Ecto neural progenitor cell (in vitro differentiated cells): ENCODE results near the gene GRIK4.
"Not testable (repeated sequence)": the region's sequence is repeated elsewhere in the genome, so short reads cannot be mapped to it uniquely, and the experiment has no call there.

Source experiments
- DNase-seq: peaks from one replicate; pipeline ENCODE4 v3.0.0-alpha.2; 2018; ENCODE audit warnings: low spot score

The GRIK4 gene

DNA sequence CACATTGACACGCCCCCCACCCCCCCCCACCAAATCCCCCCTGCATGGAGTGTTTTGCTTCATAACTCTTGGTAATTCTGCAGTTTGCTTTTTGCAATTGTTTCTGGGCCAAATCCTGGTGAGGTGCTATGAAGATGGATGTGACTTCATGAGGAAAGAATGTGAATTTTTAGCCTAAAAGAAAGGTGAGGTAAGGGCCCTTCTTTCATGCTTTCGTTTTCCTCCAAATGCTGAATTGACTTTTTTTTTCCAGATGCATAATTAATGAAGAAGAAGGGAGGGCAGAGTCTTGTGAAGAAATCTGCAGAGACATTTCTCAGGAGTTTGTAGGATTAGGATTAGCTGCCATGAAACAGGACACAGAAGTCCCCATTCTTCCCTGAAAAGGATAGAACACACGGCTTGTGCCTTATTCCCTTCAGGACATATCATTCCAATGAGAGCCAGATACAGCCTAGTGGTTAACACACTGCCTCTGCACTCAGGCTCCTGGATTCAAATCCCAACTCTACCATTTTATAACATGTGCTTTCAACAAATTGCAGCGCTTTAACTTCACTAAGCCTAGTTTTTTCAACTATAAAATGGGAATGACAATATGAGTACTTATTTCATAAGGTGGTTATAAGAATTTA lies 492.8 kb downstream of the GRIK4 start:
- DNase-seq, result no peak

DNA sequence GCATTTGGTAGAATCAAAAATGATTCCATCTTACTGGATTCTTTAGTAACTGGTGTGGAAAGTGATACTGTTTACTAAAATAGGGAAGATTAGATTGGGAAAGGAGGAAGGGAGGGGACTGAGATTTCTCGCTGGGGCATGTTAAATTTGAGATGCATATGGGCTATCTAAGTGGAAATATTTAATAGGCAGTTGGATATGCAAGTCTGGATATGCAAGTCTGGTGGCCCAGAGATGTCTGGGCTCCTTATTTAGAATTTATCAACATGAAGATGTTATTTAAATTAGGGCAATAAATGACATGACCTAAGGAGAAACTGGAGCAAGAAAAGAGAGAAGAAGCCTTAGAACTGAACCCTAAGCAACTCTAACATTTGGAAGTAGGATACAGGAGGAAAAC lies 495.4 kb downstream of the GRIK4 start:
- no peak for DNase-seq

DNA sequence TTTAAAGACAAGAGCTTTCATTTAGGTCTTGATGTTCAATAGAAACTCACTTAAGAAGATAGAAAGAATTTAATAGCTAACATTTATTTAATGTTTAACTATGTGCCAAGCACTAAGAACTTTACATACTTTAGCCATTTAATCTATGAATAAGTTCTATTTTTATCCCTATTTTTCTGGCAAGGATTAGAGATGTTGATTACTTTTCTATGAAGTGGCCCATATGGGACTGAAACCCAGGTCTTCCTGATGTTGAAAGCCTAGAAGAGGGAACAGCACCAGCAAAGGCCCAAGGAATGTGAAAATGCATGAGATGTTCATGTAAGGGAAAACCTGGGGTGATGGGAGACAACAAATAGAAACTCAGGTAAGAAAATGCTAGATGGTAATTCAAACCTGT lies 497.0 kb downstream of the GRIK4 start:
- DNase-seq, result no peak

DNA sequence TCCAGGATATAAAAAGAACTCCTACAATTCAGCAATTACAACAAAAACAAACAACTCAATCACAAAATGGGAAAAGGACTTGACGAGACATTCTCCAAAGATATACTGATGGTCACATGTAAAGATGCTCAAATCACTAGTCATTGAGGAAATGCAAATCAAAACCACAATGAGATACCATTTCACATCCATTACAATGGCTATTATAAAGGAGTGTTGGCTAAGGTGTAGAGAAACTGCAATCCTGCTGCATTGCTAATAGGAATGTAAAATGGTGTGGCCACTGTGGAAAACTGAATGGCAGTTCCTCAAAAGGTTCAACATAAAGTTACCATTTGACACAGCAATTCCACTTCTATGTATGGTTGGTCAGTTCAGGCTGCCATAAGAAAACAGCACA lies 500.5 kb downstream of the GRIK4 start:
- no peak for DNase-seq

DNA sequence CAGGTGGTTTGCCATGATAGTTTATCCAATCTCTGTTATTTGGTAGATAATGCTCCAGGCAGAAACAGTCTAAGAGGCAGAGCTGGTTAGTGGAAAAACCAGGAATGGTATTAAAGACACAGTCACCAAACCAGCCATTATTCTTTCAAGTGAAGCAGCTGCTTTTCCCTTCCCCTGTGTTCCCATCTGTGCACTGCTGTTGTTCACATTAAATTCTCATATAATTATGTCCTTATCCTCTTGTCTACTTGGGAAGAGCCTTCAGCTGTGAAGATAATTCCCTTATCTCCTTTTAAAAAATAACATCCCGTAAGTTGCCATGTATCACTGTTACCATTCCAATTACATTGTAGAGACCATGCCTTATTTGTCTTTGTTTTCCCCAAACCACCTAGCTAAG lies 507.2 kb downstream of the GRIK4 start:
- no peak for DNase-seq

DNA sequence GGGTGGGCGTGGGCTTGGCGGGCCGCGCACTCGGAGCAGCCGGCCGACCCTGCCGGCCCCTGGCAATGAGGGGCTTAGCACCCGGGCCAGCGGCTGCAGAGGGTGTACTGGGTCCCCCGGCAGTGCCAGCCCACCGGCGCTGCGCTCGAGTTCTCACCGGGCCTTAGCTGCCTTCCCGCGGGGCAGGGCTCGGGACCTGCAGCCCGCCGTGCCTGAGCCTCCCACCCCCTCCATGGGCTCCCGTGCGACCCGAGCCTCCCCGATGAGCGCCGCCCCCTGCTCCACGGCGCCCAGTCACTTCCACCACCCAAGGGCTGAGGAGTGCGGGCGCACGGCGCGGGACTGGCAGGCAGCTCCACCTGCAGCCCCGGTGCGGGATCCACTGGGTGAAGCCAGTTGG lies 510.2 kb downstream of the GRIK4 start:
- DNase-seq, result not testable (repeated sequence)

DNA sequence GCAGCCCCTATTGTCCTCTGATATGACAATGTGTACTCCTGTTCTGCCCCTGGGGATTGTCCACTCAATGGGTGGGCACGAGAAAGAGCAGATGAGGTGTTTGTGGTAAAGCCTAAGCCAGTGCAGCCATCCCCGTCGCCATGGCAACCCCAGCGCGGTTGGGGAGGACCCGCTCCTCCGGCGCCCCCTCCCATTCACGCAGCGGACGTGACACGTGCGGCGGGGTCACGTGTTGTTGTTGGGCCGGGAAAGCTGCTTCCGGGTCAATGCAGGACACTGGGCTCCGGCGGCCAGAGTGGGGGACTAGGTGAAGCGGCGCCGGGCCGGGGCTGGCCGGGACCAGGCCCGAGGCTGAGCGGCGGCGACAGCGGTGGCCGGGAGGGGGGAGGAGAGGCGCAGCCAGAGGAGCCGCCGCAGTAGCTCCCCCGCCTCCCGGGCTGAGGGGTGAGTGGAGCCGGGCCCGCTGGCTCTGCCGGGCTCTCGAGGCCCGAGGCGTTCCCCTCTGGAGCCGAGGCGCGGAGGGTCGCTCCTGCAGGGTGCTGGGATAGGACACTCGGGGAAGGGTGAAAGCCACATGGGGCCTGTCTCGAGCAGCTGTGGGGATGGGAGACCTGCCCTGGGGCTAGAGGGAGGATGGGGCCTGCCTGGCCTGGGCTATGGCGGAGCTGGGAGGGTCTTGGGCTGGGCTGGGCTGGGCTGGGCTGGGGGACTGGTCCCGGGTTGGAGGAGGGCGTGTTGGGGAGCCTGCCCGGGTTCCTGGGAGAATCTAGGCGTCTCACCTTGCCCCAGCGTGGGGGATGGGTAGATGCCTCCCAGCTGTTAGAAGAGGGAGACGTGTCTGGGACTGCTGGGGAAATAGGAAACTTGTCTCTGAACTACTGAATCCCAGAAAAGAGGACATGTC lies 512.6 kb downstream of the GRIK4 start, which contains the start of gene TBCEL:
Gene TBCEL (plus strand): TSS at position 255 of the 904 bp plus-strand sequence. CDS start 21,589 bp downstream, outside the sequence.
- DNase-seq, result peak; percentile 97

DNA sequence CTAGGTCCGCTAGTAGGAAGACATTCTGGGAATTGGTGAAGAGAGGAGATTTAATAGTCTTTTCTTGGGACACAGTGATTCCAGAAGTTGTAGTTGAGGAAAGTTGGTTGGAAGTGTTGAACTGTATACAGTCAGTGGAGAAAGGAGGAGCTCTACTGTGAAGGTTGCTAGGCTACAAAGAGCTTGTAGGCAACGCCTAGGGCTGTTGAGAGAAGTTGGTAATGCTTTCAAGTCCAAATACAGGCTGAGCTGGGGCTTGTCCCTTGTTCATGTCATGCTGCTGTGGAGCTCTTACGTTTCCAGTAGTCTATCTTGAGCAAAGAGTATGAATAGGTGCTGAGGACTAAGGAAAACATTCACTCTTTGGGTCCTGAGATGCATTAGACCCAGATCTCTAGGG lies 513.4 kb downstream of the GRIK4 start:
- no peak for DNase-seq

DNA sequence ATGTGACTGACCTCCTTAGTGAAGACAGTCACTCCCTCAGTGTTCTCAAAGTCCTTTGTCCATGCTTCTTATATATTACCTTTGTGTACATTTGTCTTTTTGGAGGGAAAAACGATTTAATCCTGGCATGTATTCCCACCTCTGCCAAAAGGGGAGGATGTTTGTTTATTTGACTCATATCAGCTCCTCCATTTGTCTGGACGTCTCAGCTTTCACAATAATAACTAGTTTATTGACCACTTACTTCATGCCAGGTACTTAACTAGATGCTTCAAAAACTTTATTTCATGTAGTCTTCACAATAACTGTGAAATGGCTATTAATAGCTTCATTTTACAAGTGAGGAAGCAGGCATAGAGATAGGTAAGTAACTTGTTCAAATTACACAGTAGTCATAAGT lies 517.6 kb downstream of the GRIK4 start:
- no peak for DNase-seq

DNA sequence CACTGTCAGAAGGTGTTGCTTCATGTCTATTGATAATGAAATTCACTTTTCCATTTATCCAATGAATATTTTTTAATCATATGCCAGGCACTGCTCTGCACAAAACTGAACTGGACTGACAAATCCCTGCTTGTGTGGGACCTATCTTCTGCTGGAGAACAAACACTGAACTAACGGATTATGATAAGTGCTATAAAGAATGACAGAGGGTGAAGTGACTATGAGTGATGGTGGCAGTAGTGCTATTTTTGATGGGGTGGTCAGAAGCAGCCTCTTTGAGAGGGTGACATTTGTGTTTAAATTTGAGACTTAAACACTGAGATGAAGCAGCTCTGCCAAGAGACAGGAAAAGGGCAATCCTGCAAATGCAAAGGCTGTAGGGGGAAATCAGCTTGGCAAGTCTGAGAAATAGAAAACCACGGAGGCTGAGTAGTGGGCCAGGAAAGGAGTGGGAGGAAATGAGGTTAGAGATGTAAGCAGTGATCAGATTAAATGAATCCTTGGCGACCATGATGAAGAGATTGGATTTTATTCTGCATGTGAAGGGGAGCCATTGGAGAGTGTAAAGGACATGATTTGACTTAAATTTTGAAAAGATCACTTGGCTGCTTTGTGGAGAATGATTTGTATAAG lies 518.4 kb downstream of the GRIK4 start:
- DNase-seq, result no peak

DNA sequence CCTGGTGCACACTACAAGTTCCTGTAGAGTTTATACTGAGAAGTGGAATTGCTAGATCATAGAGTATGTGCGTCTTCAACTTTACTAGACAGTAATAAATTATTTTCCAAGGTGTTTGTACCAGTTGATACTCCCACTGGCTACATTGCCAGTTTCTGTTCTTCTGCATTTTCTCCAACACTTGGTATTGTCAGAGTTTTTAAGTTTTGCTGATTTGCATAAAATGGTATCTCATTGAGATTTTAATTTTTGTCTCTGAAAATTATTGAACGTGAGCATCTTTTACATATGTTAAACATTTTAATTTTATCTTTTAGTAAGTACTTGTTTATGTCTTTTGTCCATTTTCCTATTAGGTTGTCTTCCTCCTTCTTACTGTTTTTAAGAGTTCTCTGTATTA lies 519.6 kb downstream of the GRIK4 start:
- no peak for DNase-seq

DNA sequence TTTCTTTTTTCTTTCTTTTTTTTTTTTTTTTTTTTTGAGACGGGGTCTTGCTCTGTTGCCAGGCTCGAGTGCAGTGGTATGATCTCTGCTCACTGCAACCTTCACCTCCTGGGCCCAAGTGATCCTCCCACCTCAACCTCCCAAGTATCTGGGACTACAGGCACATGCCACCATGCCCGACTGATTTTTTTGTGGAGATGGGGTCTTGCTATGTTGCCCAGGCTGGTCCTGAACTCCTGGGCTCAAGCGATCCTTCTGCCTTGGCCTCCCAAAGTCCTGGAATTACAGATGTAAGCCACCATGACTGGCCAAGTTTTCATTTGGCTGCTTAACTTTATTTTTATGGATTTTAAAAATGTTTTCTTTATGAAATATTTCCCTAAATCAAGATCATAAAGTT lies 520.1 kb downstream of the GRIK4 start:
- not testable (repeated sequence) for DNase-seq

DNA sequence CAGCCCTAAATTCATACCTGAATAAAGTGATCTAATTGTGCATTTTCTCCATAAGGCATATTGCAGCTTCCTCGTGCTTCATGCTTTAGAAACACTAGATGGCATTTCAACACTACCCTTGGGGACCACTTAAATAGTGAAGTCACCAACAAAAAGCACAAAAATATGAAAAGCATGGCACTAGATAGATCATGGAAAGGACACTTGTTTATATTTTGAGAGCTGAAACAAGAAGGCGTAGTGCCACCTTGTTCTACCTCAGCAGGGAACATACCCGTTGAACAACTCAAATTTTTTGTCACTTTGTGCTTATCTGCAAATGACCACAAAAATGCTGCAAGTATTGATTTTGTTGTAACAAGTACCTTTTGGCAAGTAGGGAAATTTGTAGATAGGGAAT lies 521.0 kb downstream of the GRIK4 start:
- DNase-seq, result no peak

DNA sequence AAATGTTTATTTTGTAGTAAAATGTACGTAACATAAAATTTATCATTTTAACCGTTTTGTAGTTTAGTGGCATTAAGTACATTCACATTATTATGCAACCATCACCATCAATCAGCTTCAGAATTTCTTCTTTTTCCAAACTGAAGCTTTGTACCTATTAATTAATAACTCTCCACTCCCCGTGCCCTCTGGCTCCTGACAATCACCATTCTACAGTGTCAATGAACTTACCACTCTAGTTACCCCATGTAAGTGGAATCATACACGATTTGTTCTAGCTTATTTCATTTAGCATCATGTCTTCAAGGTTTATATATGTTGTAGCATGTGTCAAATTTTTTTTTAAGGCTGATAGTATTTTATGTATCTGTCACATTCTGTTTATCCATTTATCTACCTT lies 522.1 kb downstream of the GRIK4 start:
- no peak for DNase-seq

DNA sequence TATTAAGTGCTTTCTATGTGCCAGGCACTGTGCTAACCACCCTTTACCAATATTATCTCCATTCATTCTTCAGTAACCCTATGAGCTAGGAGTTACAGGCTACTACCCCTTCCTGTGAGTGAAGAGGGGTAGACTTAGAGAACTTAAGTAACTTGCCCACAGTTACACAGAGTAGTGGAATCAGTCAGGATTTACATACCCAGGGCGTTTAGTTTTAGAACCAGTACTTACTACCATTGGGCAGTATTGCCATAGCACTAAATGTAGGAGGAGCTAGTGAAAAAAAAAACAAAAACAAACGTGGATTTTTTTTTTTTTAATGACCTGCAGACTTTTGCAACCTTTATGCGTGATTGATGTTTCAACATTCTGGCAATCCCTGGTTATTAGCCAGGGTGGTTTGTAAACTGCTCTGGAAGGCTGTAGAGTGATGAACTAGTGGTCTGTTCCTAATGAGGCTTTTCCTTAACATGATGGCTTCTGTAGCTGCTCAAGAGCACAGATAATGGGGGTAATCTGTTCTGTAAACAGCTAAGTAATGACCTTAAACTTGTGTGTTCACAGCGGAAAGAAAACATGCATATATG lies 523.7 kb downstream of the GRIK4 start:
- no peak for DNase-seq

DNA sequence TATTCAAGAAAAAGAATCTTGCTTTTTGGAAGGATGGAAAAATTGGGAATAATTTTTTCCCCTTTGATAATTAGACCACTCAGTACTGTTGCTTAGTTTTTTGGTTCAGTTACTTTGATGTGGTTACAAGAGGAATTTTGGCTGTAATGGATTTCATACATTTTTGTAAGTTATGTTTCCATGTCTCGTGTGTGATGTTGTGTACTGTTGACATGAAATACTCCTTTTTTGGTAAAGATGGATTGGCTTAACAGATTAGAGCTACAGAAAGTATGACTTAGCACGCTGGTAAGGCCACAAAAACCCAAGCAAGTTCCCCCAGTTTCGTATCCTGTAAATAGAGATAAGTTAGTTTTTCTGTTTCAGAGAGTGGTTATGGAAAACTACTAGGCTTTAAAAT lies 524.2 kb downstream of the GRIK4 start:
- no peak for DNase-seq

DNA sequence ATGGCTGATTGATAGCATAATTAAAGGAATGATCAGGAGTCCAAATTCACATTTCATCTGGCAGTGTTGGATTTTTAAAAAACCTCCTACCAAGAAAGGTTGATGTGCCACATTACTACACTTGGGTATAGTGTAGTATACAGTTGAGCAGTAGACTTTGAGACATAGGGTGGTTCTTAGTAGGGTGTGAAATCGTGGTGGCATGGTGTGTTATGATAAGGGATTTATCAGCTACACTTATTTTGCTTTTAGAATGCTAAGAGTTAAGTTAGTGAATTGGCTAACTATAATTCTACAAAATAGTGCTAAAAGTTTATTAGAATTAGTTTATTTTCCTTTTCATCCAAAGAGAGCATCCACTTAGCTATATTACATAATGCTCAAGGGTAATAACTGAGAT lies 525.5 kb downstream of the GRIK4 start:
- no peak for DNase-seq
